NCI-H82 treated with DMSO at 0.1 percent for 48 hours (cell line): ENCODE data around the gene RPS26.
"Not testable (repeated sequence)": the region's sequence is repeated elsewhere in the genome, so short reads cannot be mapped to it uniquely, and the experiment has no call there.

ENCODE experiments used
- DNase-seq: peaks from one replicate; lab custom pipeline; 2025; ENCODE audit not compliant: unreplicated experiment; lab: John Stamatoyannopoulos, UW

The RPS26 gene

GRCh38 chr12:56041552-56042429 lies at the start of gene RPS26:
RPS26 (plus strand) TSS chr12:56041918; CDS start chr12:56042167, 249 bp downstream.
- peak; percentile 98 for DNase-seq

- DNase-seq, result no peak
These were observed 48.4 kb upstream of the RPS26 start for GRCh38 chr12:55993230-55993853.

GRCh38 chr12:55995366-55995765 lies 46.4 kb upstream of the RPS26 start:
- no peak for DNase-seq

GRCh38 chr12:55996201-55996714 lies 45.5 kb upstream of the RPS26 start:
- DNase-seq, result peak; percentile 13

GRCh38 chr12:55996715-55997534 lies 44.8 kb upstream of the RPS26 start, which contains the start of gene SUOX:
SUOX (plus strand) TSS chr12:55997276; CDS start chr12:56002222, 4,946 bp downstream.
- DNase-seq, result peak; percentile 77

- DNase-seq, result no peak
These were observed 44.2 kb upstream of the RPS26 start for GRCh38 chr12:55997535-55997859.

- not testable (repeated sequence) for DNase-seq
These were observed 42.2 kb upstream of the RPS26 start for GRCh38 chr12:55999522-55999921.

- not testable (repeated sequence) for DNase-seq
These were observed 41.6 kb upstream of the RPS26 start for GRCh38 chr12:55999999-56000540.

GRCh38 chr12:56001487-56002100 lies 40.1 kb upstream of the RPS26 start:
- DNase-seq, result no peak

GRCh38 chr12:56003376-56003775 lies 38.3 kb upstream of the RPS26 start:
- DNase-seq, result not testable (repeated sequence)

- no peak for DNase-seq
These were observed 37.5 kb upstream of the RPS26 start for GRCh38 chr12:56004211-56004610.

GRCh38 chr12:56007564-56008559 lies 33.9 kb upstream of the RPS26 start:
- DNase-seq, result peak; percentile 37

- DNase-seq, result no peak
These were observed 31.6 kb upstream of the RPS26 start for GRCh38 chr12:56010111-56010570.

- no peak for DNase-seq
These were observed 30.1 kb upstream of the RPS26 start for GRCh38 chr12:56011509-56012090.

GRCh38 chr12:56013482-56013881 lies 28.2 kb upstream of the RPS26 start:
- DNase-seq, result no peak

- DNase-seq, result no peak
These were observed 27.5 kb upstream of the RPS26 start for GRCh38 chr12:56014205-56014604.

GRCh38 chr12:56017181-56017580 lies 24.5 kb upstream of the RPS26 start:
- no peak for DNase-seq

- DNase-seq, result no peak
These were observed 23.4 kb upstream of the RPS26 start for GRCh38 chr12:56018356-56018755.
